A549 (cell line): ENCODE measurements around the gene SESN3. TPM values are rescaled to one million over a fixed set of nuclear protein-coding genes. Genes with fewer than 3 reads are reported as not detected.

Source experiments
- ATAC-seq, 2 experiments: fragments of 200-7000 bp in 1 of 2; fragments of >200 bp in 1 of 2; cut with Nextera tagmentation in 1 of 2; cut with Tn5 transposase in 1 of 2; 3 replicates each; pipeline versions ENCODE4 v1.8.0 to v1.9.1; 2018 to 2020; ENCODE audit warnings: mild to moderate bottlenecking in 1 of 2, moderate library complexity in 1 of 2
- CTCF ChIA-PET: fragments of 300-600 bp; sonication (Branson Sonifier 250); formaldehyde crosslinking; extraction: SDS; loops from one replicate; lab custom pipeline; 2021; ENCODE audit warnings: antibody characterized with exemption, inconsistent platforms; lab: Yijun Ruan, JAX
- POLR2A ChIA-PET: fragments of 350-600 bp; formaldehyde crosslinking; extraction: SDS; loops from one replicate; lab custom pipeline; 2021; ENCODE audit warnings: antibody characterized with exemption, inconsistent platforms; lab: Yijun Ruan, JAX
- DNase-seq, 2 experiments: peaks; one replicate each; pipeline versions ENCODE4 v3.0.0 to v3.0.0-alpha.2; 2011 to 2016; ENCODE audit warnings: low read depth in 1 of 2, low spot score in 1 of 2
- FAIRE-seq: peaks from 2 replicates; lab custom pipeline; 2011; peaks lifted over from hg19 to GRCh38; lab: Jason Lieb, UNC
- H3K27ac ChIP-seq, 2 experiments: fragments of >200 bp; sonication (Bioruptor Twin); formaldehyde crosslinking; 3 replicates each; pipeline ENCODE4 v1.5.1; 2016 to 2017
- H3K4me1 ChIP-seq: fragments of >200 bp; sonication (Bioruptor Twin); formaldehyde crosslinking; 3 replicates; pipeline ENCODE4 v1.6.1; 2016
- H3K4me2 ChIP-seq: fragments of >200 bp; sonication (Bioruptor Twin); formaldehyde crosslinking; 3 replicates; pipeline ENCODE4 v1.6.1; 2016
- H3K4me3 ChIP-seq: fragments of >200 bp; sonication (Bioruptor Twin); formaldehyde crosslinking; 3 replicates; pipeline ENCODE4 v1.5.1; 2016
- H3K9me3 ChIP-seq: fragments of >200 bp; sonication (Bioruptor Twin); formaldehyde crosslinking; 3 replicates; pipeline ENCODE4 v1.6.1; 2016
- BHLHE40 ChIP-seq: IDR thresholded peaks from 2 replicates; pipeline ENCODE4 v1.6.1; 2012; ENCODE audit warnings: low read depth, low read length, inconsistent platforms
- CBX8 ChIP-seq: fragments of 200-600 bp; sonication (generic); IDR thresholded peaks from 2 replicates; pipeline ENCODE4 v1.6.1; 2016
- CEBPB ChIP-seq, 2 experiments: fragments of >200 bp in 1 of 2; sonication (Bioruptor Twin) in 1 of 2; formaldehyde crosslinking in 1 of 2; IDR thresholded peaks; 2 replicates each; pipeline ENCODE4 v1.6.1; 2012 to 2016
- CHD2 ChIP-seq: fragments of 150-350 bp; IDR thresholded peaks from 2 replicates; pipeline ENCODE4 v1.6.1; 2014; ENCODE audit warnings: low read length; ENCODE audit not compliant: partially characterized antibody
- CHD4 ChIP-seq: fragments of 200-600 bp; sonication (generic); IDR thresholded peaks from 2 replicates; pipeline ENCODE4 v1.6.1; 2016; ENCODE audit warnings: antibody characterized with exemption, mild to moderate bottlenecking, borderline replicate concordance
- EHF ChIP-seq: fragments of 250-450 bp; sonication (Bioruptor Pico); IDR thresholded peaks from 2 replicates; pipeline ENCODE4 v1.5.0; 2020; ENCODE audit warnings: mild to moderate bottlenecking
- ESRRA ChIP-seq: fragments of 150-350 bp; IDR thresholded peaks from 2 replicates; pipeline ENCODE4 v1.6.1; 2014; ENCODE audit warnings: mild to moderate bottlenecking, low read length, borderline replicate concordance
- FOXS1 ChIP-seq: fragments of 250-450 bp; sonication (Bioruptor Pico); IDR thresholded peaks from 2 replicates; pipeline ENCODE4 v1.5.0; 2020; ENCODE audit warnings: mild to moderate bottlenecking, moderate library complexity
- HOXA7 ChIP-seq: fragments of 250-450 bp; sonication (Bioruptor Pico); IDR thresholded peaks from 2 replicates; pipeline ENCODE4 v1.5.0; 2020; ENCODE audit warnings: mild to moderate bottlenecking, moderate library complexity
- HOXB5 ChIP-seq: fragments of 250-450 bp; sonication (Bioruptor Pico); IDR thresholded peaks from 2 replicates; pipeline ENCODE4 v1.5.0; 2020; ENCODE audit warnings: mild to moderate bottlenecking, moderate library complexity
- JUNB ChIP-seq: fragments of >200 bp; sonication (Bioruptor Twin); formaldehyde crosslinking; IDR thresholded peaks from 2 replicates; pipeline ENCODE4 v1.6.1; 2016
- MAZ ChIP-seq: fragments of 150-350 bp; IDR thresholded peaks from 2 replicates; pipeline ENCODE4 v1.6.1; 2014; ENCODE audit warnings: antibody characterized with exemption, low read depth, low read length, borderline replicate concordance
- NR3C1 ChIP-seq: fragments of >200 bp; sonication (Bioruptor Twin); formaldehyde crosslinking; IDR thresholded peaks from 3 replicates; pipeline ENCODE4 v1.6.1; 2017
- POLR2AphosphoS2 ChIP-seq: conservative IDR thresholded peaks from 2 replicates; pipeline ENCODE4 v1.6.1; 2012; ENCODE audit warnings: low read length, improper control_type of control experiment, inconsistent platforms
- RARB ChIP-seq: fragments of 250-450 bp; sonication (Bioruptor Pico); IDR thresholded peaks from 2 replicates; pipeline ENCODE4 v1.8.0; 2021; ENCODE audit warnings: mild to moderate bottlenecking, moderate library complexity
- RCOR1 ChIP-seq: fragments of 150-350 bp; IDR thresholded peaks from 2 replicates; pipeline ENCODE4 v1.6.1; 2014; ENCODE audit warnings: antibody characterized with exemption, low read length, low read depth
- RFX5 ChIP-seq: fragments of 450-650 bp; IDR thresholded peaks from 2 replicates; pipeline ENCODE4 v1.7.1; 2014; ENCODE audit warnings: antibody characterized with exemption, mild to moderate bottlenecking, moderate library complexity
- RNF2 ChIP-seq: fragments of 200-600 bp; sonication (generic); IDR thresholded peaks from 2 replicates; pipeline ENCODE4 v1.6.1; 2016; ENCODE audit warnings: low read depth, mild to moderate bottlenecking, antibody characterized with exemption, moderate library complexity, borderline replicate concordance
- SMC3 ChIP-seq: fragments of >200 bp; sonication (Bioruptor Twin); formaldehyde crosslinking; IDR thresholded peaks from 3 replicates; pipeline ENCODE4 v1.6.1; 2018; ENCODE audit warnings: inconsistent platforms
- SREBF2 ChIP-seq: fragments of 450-650 bp; IDR thresholded peaks from 2 replicates; pipeline ENCODE4 v1.6.1; 2014; ENCODE audit warnings: mild to moderate bottlenecking, moderate library complexity
- ZFP36 ChIP-seq: fragments of 450-650 bp; IDR thresholded peaks from 2 replicates; pipeline ENCODE4 v1.6.1; 2014; ENCODE audit warnings: borderline replicate concordance; ENCODE audit not compliant: partially characterized antibody
- ZNF302 ChIP-seq: fragments of 250-450 bp; sonication (Bioruptor Pico); IDR thresholded peaks from 2 replicates; pipeline ENCODE4 v1.9.0; 2021; ENCODE audit warnings: inconsistent platforms, mild to moderate bottlenecking, moderate library complexity
- ZSCAN20 ChIP-seq: fragments of 250-450 bp; sonication (Bioruptor Pico); IDR thresholded peaks from 2 replicates; pipeline ENCODE4 v1.8.0; 2022; ENCODE audit warnings: mild to moderate bottlenecking, moderate library complexity
- WGBS: methylation state at CpG from one replicate; pipeline ENCODE4 v1.1.6; 2017; ENCODE audit errors: missing lambda C conversion rate; 5-methylcytosine and 5-hydroxymethylcytosine counted together
- polyA plus RNA-seq, 4 experiments: library from polyadenylated mRNA; depleted of rRNA in 3 of 4; stranded (reverse); fragments of >200 nt; fragmentation: RNase III in 1 of 4; extraction: RNeasy Plus Mini Kit Qiagen cat#74134 plus additional on column Dnase treatment in 1 of 4; gene quantifications; 2 replicates in 3 of 4; 3 replicates in 1 of 4; pipeline ENCODE4 v1.2.3, GENCODE V29; 2011 to 2017
- TF ChIP-seq, protein P1 (sequence below): fragments of 250-450 bp; sonication (Bioruptor Pico); IDR thresholded peaks from 2 replicates; pipeline ENCODE4 v1.5.0; 2020; ENCODE audit warnings: low read depth, mild to moderate bottlenecking, moderate library complexity
- TF ChIP-seq, protein P2 (sequence below): fragments of >200 bp; sonication (Bioruptor Twin); formaldehyde crosslinking; IDR thresholded peaks from 3 replicates; pipeline ENCODE4 v1.6.1; 2016
- TF ChIP-seq, protein P3 (sequence below): fragments of 200-600 bp; sonication (generic); IDR thresholded peaks from 2 replicates; pipeline ENCODE4 v1.6.1; 2016; ENCODE audit warnings: antibody characterized with exemption, mild to moderate bottlenecking, moderate library complexity
- TF ChIP-seq, protein P4 (sequence below): fragments of 450-650 bp; IDR thresholded peaks from 2 replicates; pipeline ENCODE4 v1.6.1; 2014; ENCODE audit warnings: antibody characterized with exemption
- TF ChIP-seq, protein P5 (sequence below): fragments of >200 bp; sonication (Bioruptor Twin); formaldehyde crosslinking; IDR thresholded peaks from 3 replicates; pipeline ENCODE4 v1.5.1; 2016
- TF ChIP-seq, protein P6 (sequence below): IDR thresholded peaks from 2 replicates; pipeline ENCODE4 v1.6.1; 2012; ENCODE audit warnings: low read depth, borderline replicate concordance

The SESN3 gene
- polyA plus RNA-seq, 2 of the 4 experiments (the other 2 are of a cell fraction) = 0.35 to 3.6 TPM

DNA sequence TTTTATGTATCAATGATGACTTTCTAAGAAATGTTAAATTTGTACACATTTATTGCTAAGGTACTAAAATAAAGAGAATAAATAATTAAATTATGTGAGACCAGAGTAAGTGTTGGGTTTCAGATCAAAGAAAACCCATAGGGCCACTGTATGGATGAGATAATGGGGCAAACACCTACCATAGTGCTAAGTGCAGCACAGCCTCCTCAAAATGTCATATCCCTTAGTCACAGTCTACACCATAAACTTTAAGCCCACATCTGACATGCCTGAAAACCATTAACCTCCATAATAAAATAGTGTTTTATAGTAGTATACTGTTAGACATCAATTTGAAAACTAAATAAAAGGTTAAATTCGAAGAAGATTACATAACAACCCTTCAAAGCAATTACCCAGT, 37.5 kb downstream of the SESN3 start:
- H3K4me1 ChIP-seq = no peaks in the 10 kb centered on the region
- CTCF ChIA-PET = no interaction called here
- TF ChIP-seq ESRRA (no peak), POLR2AphosphoS2 (no peak), MAZ (no peak), HOXB5 (no peak), SMC3 (no peak), RFX5 (no peak), EHF (CRISPR knock-in tag) (no peak), HOXA7 (CRISPR knock-in tag) (no peak), RNF2 (no peak), CEBPB (IDR thresholded peaks at IDR 0.05) (no peak), FOXS1 (CRISPR knock-in tag) (no peak), JUNB (no peak), CBX8 (no peak), CHD2 (no peak), BHLHE40 (no peak)
- TF ChIP-seq, protein P1, sequence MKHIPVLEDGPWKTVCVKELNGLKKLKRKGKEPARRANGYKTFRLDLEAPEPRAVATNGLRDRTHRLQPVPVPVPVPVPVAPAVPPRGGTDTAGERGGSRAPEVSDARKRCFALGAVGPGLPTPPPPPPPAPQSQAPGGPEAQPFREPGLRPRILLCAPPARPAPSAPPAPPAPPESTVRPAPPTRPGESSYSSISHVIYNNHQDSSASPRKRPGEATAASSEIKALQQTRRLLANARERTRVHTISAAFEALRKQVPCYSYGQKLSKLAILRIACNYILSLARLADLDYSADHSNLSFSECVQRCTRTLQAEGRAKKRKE (CRISPR knock-in tag) = no peak
- TF ChIP-seq, protein P2, sequence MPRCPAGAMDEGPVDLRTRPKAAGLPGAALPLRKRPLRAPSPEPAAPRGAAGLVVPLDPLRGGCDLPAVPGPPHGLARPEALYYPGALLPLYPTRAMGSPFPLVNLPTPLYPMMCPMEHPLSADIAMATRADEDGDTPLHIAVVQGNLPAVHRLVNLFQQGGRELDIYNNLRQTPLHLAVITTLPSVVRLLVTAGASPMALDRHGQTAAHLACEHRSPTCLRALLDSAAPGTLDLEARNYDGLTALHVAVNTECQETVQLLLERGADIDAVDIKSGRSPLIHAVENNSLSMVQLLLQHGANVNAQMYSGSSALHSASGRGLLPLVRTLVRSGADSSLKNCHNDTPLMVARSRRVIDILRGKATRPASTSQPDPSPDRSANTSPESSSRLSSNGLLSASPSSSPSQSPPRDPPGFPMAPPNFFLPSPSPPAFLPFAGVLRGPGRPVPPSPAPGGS = no peak
- TF ChIP-seq, protein P3, sequence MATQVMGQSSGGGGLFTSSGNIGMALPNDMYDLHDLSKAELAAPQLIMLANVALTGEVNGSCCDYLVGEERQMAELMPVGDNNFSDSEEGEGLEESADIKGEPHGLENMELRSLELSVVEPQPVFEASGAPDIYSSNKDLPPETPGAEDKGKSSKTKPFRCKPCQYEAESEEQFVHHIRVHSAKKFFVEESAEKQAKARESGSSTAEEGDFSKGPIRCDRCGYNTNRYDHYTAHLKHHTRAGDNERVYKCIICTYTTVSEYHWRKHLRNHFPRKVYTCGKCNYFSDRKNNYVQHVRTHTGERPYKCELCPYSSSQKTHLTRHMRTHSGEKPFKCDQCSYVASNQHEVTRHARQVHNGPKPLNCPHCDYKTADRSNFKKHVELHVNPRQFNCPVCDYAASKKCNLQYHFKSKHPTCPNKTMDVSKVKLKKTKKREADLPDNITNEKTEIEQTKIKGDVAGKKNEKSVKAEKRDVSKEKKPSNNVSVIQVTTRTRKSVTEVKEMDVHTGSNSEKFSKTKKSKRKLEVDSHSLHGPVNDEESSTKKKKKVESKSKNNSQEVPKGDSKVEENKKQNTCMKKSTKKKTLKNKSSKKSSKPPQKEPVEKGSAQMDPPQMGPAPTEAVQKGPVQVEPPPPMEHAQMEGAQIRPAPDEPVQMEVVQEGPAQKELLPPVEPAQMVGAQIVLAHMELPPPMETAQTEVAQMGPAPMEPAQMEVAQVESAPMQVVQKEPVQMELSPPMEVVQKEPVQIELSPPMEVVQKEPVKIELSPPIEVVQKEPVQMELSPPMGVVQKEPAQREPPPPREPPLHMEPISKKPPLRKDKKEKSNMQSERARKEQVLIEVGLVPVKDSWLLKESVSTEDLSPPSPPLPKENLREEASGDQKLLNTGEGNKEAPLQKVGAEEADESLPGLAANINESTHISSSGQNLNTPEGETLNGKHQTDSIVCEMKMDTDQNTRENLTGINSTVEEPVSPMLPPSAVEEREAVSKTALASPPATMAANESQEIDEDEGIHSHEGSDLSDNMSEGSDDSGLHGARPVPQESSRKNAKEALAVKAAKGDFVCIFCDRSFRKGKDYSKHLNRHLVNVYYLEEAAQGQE = no peak
- TF ChIP-seq, protein P4, sequence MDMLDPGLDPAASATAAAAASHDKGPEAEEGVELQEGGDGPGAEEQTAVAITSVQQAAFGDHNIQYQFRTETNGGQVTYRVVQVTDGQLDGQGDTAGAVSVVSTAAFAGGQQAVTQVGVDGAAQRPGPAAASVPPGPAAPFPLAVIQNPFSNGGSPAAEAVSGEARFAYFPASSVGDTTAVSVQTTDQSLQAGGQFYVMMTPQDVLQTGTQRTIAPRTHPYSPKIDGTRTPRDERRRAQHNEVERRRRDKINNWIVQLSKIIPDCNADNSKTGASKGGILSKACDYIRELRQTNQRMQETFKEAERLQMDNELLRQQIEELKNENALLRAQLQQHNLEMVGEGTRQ = no peak
- TF ChIP-seq, protein P5, sequence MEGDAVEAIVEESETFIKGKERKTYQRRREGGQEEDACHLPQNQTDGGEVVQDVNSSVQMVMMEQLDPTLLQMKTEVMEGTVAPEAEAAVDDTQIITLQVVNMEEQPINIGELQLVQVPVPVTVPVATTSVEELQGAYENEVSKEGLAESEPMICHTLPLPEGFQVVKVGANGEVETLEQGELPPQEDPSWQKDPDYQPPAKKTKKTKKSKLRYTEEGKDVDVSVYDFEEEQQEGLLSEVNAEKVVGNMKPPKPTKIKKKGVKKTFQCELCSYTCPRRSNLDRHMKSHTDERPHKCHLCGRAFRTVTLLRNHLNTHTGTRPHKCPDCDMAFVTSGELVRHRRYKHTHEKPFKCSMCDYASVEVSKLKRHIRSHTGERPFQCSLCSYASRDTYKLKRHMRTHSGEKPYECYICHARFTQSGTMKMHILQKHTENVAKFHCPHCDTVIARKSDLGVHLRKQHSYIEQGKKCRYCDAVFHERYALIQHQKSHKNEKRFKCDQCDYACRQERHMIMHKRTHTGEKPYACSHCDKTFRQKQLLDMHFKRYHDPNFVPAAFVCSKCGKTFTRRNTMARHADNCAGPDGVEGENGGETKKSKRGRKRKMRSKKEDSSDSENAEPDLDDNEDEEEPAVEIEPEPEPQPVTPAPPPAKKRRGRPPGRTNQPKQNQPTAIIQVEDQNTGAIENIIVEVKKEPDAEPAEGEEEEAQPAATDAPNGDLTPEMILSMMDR = no peak
- TF ChIP-seq, all 56 proteins: peak for 0
- H3K4me2 ChIP-seq = no peak overlapping the region
- ATAC-seq (no peak), FAIRE-seq (no peak), DNase-seq (no peak)
- no peak overlapping the region for H3K4me3 ChIP-seq
- POLR2A ChIA-PET = no interaction called here
- 46% methylated on average over 1 of the region's 1 CpG for WGBS
- no peak overlapping the region for H3K27ac ChIP-seq
- H3K9me3 ChIP-seq = no peaks in the 10 kb centered on the region

DNA sequence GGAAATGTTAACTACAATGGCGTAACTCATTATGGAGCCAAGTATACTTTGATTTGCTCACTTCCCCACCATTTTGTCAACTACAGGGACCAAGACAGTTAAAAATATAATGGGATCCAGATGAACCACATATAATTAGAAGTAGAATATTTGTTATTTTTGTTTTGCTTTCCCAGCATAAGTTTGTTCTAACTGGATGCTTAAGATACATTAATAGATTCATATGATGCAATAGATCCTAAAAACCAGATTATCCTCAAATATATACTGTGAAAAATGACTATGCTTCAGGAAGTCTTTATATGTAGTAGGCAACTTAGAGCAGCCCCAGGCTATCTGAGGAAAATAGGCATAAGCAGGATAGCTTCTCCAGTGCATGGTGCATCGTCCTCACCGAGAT, 38.3 kb downstream of the SESN3 start:
- Histone ChIP-seq H3K4me2 (no peak overlapping the region), H3K4me3 (no peak overlapping the region), H3K27ac (no peak overlapping the region), H3K4me1 (no peaks in the 10 kb centered on the region), H3K9me3 (no peaks in the 10 kb centered on the region)
- FAIRE-seq = no peak
- CTCF ChIA-PET = no interaction called here
- no peak for ATAC-seq
- POLR2A ChIA-PET = no interaction called here
- no peak for DNase-seq
- 94% methylated on average over 3 of the region's 3 CpGs for WGBS
- TF ChIP-seq HOXA7 (CRISPR knock-in tag) = no peak
- no peak for TF ChIP-seq CBX8
- no peak for TF ChIP-seq RCOR1
- TF ChIP-seq RNF2 = no peak
- TF ChIP-seq ZSCAN20 = no peak
- TF ChIP-seq, protein P1 (CRISPR knock-in tag) = no peak
- no peak for TF ChIP-seq ZNF302 (CRISPR knock-in tag)
- TF ChIP-seq ZFP36 = no peak
- TF ChIP-seq, protein P6, sequence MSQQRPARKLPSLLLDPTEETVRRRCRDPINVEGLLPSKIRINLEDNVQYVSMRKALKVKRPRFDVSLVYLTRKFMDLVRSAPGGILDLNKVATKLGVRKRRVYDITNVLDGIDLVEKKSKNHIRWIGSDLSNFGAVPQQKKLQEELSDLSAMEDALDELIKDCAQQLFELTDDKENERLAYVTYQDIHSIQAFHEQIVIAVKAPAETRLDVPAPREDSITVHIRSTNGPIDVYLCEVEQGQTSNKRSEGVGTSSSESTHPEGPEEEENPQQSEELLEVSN = no peak
- no peak for TF ChIP-seq SMC3
- TF ChIP-seq CHD4 = no peak
- TF ChIP-seq NR3C1 = no peak
- TF ChIP-seq CHD2 = no peak
- TF ChIP-seq SREBF2 = no peak
- TF ChIP-seq RARB = no peak
